ENCODE results near the gene C4orf50.

C4orf50 gene

GRCh38 chr4:6047130-6047673 is 29.0 kb upstream of the C4orf50 start:
- peaks cover 5% of the 10 kb centered on the region for H3K4me1 Mint-ChIP-seq
- no peak overlapping the region for H3K4me3 Mint-ChIP-seq
- no peak for DNase-seq
- H3K36me3 Mint-ChIP-seq (ENCODE audit: low read depth): no peaks in the 10 kb centered on the region
- no peak overlapping the region for H3K27ac Mint-ChIP-seq
- H3K9me3 Mint-ChIP-seq: no peaks in the 10 kb centered on the region
- no peak for TF ChIP-seq CTCF (IDR thresholded peaks at IDR 0.05)
- peaks cover 32% of the 10 kb centered on the region for H3K27me3 Mint-ChIP-seq (ENCODE audit: low read depth, poor library complexity)

- no peak for DNase-seq
- Mint-ChIP-seq H3K36me3 (ENCODE audit: low read depth) (no peaks in the 10 kb centered on the region), H3K4me3 (no peak overlapping the region), H3K27ac (no peak overlapping the region), H3K4me1 (peaks cover 5% of the 10 kb centered on the region), H3K27me3 (ENCODE audit: low read depth, poor library complexity) (peaks cover 38% of the 10 kb centered on the region), H3K9me3 (no peaks in the 10 kb centered on the region)
- TF ChIP-seq CTCF (IDR thresholded peaks at IDR 0.05): no peak
Measured at GRCh38 chr4:6046526-6047129, 28.4 kb upstream of the C4orf50 start.

- DNase-seq: no peak
- Mint-ChIP-seq H3K4me3 (no peak overlapping the region), H3K27me3 (ENCODE audit: low read depth, poor library complexity) (peaks cover 43% of the 10 kb centered on the region), H3K36me3 (ENCODE audit: low read depth) (no peaks in the 10 kb centered on the region), H3K4me1 (no peaks in the 10 kb centered on the region), H3K27ac (no peak overlapping the region), H3K9me3 (no peaks in the 10 kb centered on the region)
- TF ChIP-seq CTCF (IDR thresholded peaks at IDR 0.05): no peak
Measured at GRCh38 chr4:6044805-6045204, 26.6 kb upstream of the C4orf50 start.

GRCh38 chr4:6044276-6044675 is 26.0 kb upstream of the C4orf50 start:
- Mint-ChIP-seq H3K36me3 (ENCODE audit: low read depth) (no peaks in the 10 kb centered on the region), H3K27ac (no peak overlapping the region), H3K4me3 (no peak overlapping the region), H3K4me1 (no peaks in the 10 kb centered on the region), H3K27me3 (ENCODE audit: low read depth, poor library complexity) (peaks cover 43% of the 10 kb centered on the region), H3K9me3 (no peaks in the 10 kb centered on the region)
- DNase-seq: no peak
- no peak for TF ChIP-seq CTCF (IDR thresholded peaks at IDR 0.05)

- Mint-ChIP-seq H3K4me1 (no peaks in the 10 kb centered on the region), H3K27me3 (ENCODE audit: low read depth, poor library complexity) (peaks cover 45% of the 10 kb centered on the region), H3K36me3 (ENCODE audit: low read depth) (no peaks in the 10 kb centered on the region), H3K9me3 (no peaks in the 10 kb centered on the region), H3K27ac (no peak overlapping the region), H3K4me3 (no peak overlapping the region)
- TF ChIP-seq CTCF (IDR thresholded peaks at IDR 0.05): no peak
- DNase-seq: no peak
Measured at GRCh38 chr4:6043843-6044242, 25.6 kb upstream of the C4orf50 start.

- Mint-ChIP-seq H3K27ac (no peak overlapping the region), H3K36me3 (ENCODE audit: low read depth) (no peaks in the 10 kb centered on the region), H3K4me3 (no peak overlapping the region), H3K9me3 (no peaks in the 10 kb centered on the region), H3K27me3 (ENCODE audit: low read depth, poor library complexity) (peaks cover 48% of the 10 kb centered on the region), H3K4me1 (no peaks in the 10 kb centered on the region)
- DNase-seq: no peak
- TF ChIP-seq CTCF (IDR thresholded peaks at IDR 0.05): no peak
Measured at GRCh38 chr4:6043188-6043587, 25.0 kb upstream of the C4orf50 start.

Measured in nephron progenitor cell (in vitro differentiated cells).